Upper lobe of left lung (tissue), 6 donors: Measurements from ENCODE around the gene KCNG1. TPM values are rescaled to one million over a fixed set of nuclear protein-coding genes. Genes with fewer than 3 reads are reported as not detected.
A peak's percentile ranks its signal among the peaks of the same experiment; 100 is the strongest.

Experiments used
- ATAC-seq, 2 donors: fragments of 200-7000 bp; cut with Tn5 transposase; one replicate each; pipeline ENCODE4 v1.9.1; 2022; ENCODE audit warnings: mild to moderate bottlenecking in 2 of 2, moderate library complexity in 2 of 2; ENCODE audit not compliant: low FRiP score in 2 of 2
- DNase-seq, 2 donors: peaks; one replicate each; pipeline ENCODE4 v3.0.0-alpha.2; 2019 to 2020
- H3K27ac ChIP-seq, 4 donors: fragments of 200-600 bp; sonication (generic); one replicate each; pipeline ENCODE4 v1.5.1; 2016 to 2019
- H3K27me3 ChIP-seq, 4 donors: fragments of 200-600 bp; sonication (generic); one replicate each; pipeline ENCODE4 v1.5.1; 2017 to 2019
- H3K36me3 ChIP-seq, 4 donors: fragments of 200-600 bp; sonication (generic); one replicate each; pipeline ENCODE4 v1.5.1; 2016 to 2019
- H3K4me1 ChIP-seq, 4 donors: fragments of 200-600 bp; sonication (generic); one replicate each; pipeline ENCODE4 v1.5.1; 2018 to 2019
- H3K4me3 ChIP-seq, 4 donors: fragments of 200-600 bp; sonication (generic); one replicate each; pipeline ENCODE4 v1.5.1; 2017 to 2019; ENCODE audit warnings: mild to moderate bottlenecking in 2 of 4, moderate library complexity in 1 of 4
- H3K9me3 ChIP-seq, 4 donors: fragments of 200-600 bp; sonication (generic); one replicate each; pipeline ENCODE4 v1.5.1; 2018 to 2019
- EP300 ChIP-seq, 4 donors: sonication (generic); formaldehyde crosslinking; IDR thresholded peaks; one replicate each; pipeline ENCODE4 v1.5.1; 2017; ENCODE audit warnings: antibody characterized with exemption in 4 of 4, control low read depth in 2 of 4
- POLR2A ChIP-seq, 4 donors: fragments of 450-650 bp; IDR thresholded peaks; one replicate each; pipeline ENCODE4 v1.5.1; 2016 to 2017; ENCODE audit warnings: antibody characterized with exemption in 4 of 4, mild to moderate bottlenecking in 2 of 4
- POLR2AphosphoS5 ChIP-seq, 2 donors: sonication (generic); formaldehyde crosslinking; IDR thresholded peaks; one replicate each; pipeline ENCODE4 v1.5.1; 2017; ENCODE audit warnings: antibody characterized with exemption in 2 of 2
- WGBS, 2 donors: methylation state at CpG; one replicate each; pipeline ENCODE4 v1.1.5; 2017 to 2018; 5-methylcytosine and 5-hydroxymethylcytosine counted together
- total RNA-seq, 6 donors: library from RNA; depleted of rRNA in 4 of 6; stranded (reverse); fragments of >200 nt in 4 of 6; gene quantifications; one replicate each; pipeline versions ENCODE4 v1.1.0 to v1.2.1, GENCODE V29; 2016 to 2021
- TF ChIP-seq, protein P1 (sequence below), 6 experiments: fragments of 450-650 bp in 4 of 6; fragments of 200-600 bp in 2 of 6; sonication (generic) in 2 of 6; IDR thresholded peaks; one replicate each; pipeline ENCODE4 v1.5.1; 2016 to 2019; ENCODE audit warnings: antibody characterized with exemption in 6 of 6
- donor health status: DM: no; HTN: no; CAD: no; lungs with moderate emphysema.
- donor health status: DM: no; HTN: yes; CAD: no; lungs with severe emphysema.

Gene KCNG1
- total RNA-seq, 6 donors from 2014 or later = 0.17 to 0.37 (median 0.25) TPM; not detected in 2

DNA sequence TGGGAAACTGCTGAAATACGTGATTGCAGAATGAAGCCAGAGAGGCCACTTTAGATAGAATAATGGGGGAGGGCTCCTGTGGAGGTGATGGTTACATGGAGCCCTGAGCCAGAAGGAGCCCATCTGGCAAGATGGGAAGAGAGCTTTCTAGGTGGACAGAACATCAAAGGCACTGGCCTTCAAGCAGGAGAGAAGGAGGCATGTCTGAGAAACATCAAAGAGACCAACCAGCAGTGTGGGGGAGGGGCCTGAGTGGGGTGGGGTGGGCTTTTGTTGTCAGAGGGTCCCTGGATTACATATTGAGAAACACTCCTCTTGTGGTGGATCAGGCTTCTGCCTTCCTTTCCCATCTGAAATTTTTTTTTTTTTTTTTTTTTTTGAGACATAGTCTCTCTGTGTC lies 1.9 kb upstream of the KCNG1 start:
- H3K36me3 ChIP-seq = no peaks in the 10 kb centered on the region
- H3K4me1 ChIP-seq = peaks cover 8 to 17% (median 15%) of the 10 kb centered on the region in 4 donors
- no peak for ATAC-seq
- TF ChIP-seq EP300 (IDR thresholded peaks at IDR 0.05) (no peak), POLR2A (IDR thresholded peaks at IDR 0.05) (no peak), POLR2AphosphoS5 (IDR thresholded peaks at IDR 0.05) (no peak)
- TF ChIP-seq, protein P1, sequence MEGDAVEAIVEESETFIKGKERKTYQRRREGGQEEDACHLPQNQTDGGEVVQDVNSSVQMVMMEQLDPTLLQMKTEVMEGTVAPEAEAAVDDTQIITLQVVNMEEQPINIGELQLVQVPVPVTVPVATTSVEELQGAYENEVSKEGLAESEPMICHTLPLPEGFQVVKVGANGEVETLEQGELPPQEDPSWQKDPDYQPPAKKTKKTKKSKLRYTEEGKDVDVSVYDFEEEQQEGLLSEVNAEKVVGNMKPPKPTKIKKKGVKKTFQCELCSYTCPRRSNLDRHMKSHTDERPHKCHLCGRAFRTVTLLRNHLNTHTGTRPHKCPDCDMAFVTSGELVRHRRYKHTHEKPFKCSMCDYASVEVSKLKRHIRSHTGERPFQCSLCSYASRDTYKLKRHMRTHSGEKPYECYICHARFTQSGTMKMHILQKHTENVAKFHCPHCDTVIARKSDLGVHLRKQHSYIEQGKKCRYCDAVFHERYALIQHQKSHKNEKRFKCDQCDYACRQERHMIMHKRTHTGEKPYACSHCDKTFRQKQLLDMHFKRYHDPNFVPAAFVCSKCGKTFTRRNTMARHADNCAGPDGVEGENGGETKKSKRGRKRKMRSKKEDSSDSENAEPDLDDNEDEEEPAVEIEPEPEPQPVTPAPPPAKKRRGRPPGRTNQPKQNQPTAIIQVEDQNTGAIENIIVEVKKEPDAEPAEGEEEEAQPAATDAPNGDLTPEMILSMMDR (IDR thresholded peaks at IDR 0.05) = no peak
- WGBS, 2 donors = 22 to 56% methylated on average over 1 of the region's 1 CpG
- DNase-seq = no peak
- no peak overlapping the region for H3K27ac ChIP-seq
- peaks cover 0 to 24% (median 14%) of the 10 kb centered on the region in 4 donors for H3K27me3 ChIP-seq
- H3K9me3 ChIP-seq = no peaks in the 10 kb centered on the region
- H3K4me3 ChIP-seq = no peak overlapping the region

DNA sequence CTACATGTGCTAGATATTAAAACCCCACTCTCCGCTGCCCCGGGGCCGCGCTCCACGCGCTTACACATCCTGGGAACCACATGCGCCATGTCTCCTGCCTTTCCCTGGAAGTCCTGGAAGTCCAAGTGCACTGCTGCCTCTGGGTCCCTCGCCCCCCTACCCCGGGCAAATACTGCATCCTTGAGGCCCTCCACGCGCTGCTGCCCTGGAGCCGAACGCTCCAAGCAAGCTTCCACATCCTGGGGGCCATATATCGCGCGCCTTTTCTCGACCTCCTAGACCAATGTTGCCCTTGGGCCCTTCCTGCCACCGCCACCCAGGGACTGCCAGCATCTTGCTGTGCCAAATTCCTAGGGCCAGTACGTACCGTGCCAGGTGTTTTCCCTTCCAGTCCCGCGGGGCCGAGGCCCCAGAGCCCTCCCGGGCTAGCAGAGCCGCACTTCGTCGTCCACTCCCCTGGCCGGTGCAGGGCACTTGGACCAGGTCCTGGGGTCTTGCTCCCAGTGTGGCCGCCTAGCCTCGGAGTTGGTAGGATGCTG lies 779 bp upstream of the KCNG1 start:
- Histone ChIP-seq H3K36me3 (no peaks in the 10 kb centered on the region), H3K27me3 (peaks cover 0 to 24% (median 14%) of the 10 kb centered on the region in 4 donors), H3K27ac (no peak overlapping the region), H3K4me1 (peaks cover 8 to 17% (median 15%) of the 10 kb centered on the region in 4 donors), H3K4me3 (peak overlapping the region in 3 of 4 donors; percentile 38 to 50 (median 44)), H3K9me3 (no peaks in the 10 kb centered on the region)
- no peak for ATAC-seq
- TF ChIP-seq POLR2A (IDR thresholded peaks at IDR 0.05) = no peak
- TF ChIP-seq, protein P1 (IDR thresholded peaks at IDR 0.05) = no peak
- TF ChIP-seq EP300 (IDR thresholded peaks at IDR 0.05) = no peak
- TF ChIP-seq POLR2AphosphoS5 (IDR thresholded peaks at IDR 0.05) = no peak
- peak in 1 of 2 donors; percentile 83 for DNase-seq
- 24 to 25% methylated on average over 7 to 30 of the region's 30 CpGs for WGBS, 2 donors

DNA sequence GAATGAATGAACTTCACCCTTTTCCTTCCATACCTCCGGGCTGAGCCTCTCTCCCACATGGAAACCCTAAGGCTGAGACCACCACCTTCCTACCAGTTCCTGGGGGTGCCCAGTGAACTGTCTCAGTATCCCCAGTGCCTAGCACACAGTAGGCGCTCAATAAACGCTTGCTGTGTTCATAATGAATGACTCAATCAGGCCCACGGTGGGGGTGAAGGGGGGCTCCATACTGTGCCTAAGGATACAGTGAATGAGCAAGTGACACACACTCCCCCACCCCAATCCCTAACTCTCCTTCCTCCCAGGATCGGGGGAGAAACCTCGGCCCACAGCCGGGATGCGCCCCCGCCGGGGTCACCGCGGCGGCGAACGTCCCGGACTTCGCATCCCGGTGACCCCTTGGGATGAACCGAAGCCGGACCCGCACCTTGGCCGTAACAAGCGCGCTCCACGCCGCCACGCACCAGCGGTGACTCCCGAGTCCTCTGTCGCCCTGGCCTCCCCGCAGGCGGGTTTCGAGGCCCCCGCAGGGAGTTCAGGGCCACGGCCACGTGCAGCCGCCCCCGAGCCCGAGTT lies 592 bp downstream of the KCNG1 start:
- no peaks in the 10 kb centered on the region for H3K36me3 ChIP-seq
- 10 to 63% methylated on average over 1 to 29 of the region's 39 CpGs for WGBS, 2 donors
- peaks cover 0 to 24% (median 14%) of the 10 kb centered on the region in 4 donors for H3K27me3 ChIP-seq
- H3K9me3 ChIP-seq = no peaks in the 10 kb centered on the region
- H3K27ac ChIP-seq = no peak overlapping the region
- ATAC-seq (no peak), DNase-seq (no peak)
- peak overlapping the region in 3 of 4 donors; percentile 38 to 50 (median 44) for H3K4me3 ChIP-seq
- TF ChIP-seq, protein P1 (IDR thresholded peaks at IDR 0.05) = no peak
- no peak for TF ChIP-seq POLR2A (IDR thresholded peaks at IDR 0.05)
- no peak for TF ChIP-seq POLR2AphosphoS5 (IDR thresholded peaks at IDR 0.05)
- no peak for TF ChIP-seq EP300 (IDR thresholded peaks at IDR 0.05)
- H3K4me1 ChIP-seq = peaks cover 8 to 17% (median 15%) of the 10 kb centered on the region in 4 donors

DNA sequence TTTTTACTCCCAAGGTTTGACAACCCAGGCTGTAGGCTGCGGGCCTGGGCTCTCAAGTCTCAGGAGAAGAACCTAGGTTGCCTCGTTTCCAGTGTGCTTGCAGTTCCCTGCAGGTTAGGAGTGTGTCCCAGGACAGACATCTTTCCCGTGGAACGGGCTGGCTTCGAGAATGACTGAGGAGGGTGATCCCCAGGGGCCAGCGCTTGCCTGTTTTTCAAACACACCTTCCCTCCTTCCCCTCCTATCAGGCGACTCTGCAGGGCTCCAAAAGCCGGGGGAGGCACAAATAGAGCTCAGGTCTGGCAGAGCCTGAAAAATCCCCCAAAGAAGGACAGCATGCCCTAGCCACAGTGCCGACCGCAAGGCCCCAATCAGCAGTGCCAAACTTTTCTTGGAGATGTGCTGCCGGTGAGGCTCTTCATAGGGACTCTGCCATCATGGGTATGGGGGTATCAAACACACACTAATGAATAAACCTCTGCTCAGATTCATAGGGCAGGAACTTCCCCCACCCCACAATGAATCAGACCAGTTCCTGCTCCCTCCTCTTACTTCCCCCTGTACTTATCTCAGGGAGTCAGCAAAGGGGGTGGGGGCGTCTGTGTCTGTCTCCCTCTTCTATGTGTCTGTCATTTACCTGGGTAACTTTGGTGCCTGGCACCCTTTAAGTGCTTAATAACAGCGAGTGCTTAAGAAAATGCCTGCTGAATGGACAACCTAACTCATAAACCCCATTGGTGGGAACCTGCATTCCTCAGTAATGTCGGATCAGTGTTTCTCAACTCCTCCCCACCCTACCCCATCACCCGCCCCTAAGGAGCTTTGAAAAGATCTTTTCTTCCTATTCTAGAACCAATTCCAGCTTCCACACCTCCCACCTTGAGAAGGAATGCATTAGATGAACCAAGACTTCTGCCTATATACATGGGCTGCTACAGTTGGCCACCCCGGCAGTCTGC lies 1.6 kb downstream of the KCNG1 start:
- DNase-seq (no peak), ATAC-seq (no peak)
- 36 to 37% methylated on average over 14 to 16 of the region's 16 CpGs for WGBS, 2 donors
- Histone ChIP-seq H3K27me3 (peaks cover 0 to 24% (median 14%) of the 10 kb centered on the region in 4 donors), H3K9me3 (no peaks in the 10 kb centered on the region), H3K36me3 (no peaks in the 10 kb centered on the region), H3K4me1 (peaks cover 8 to 17% (median 15%) of the 10 kb centered on the region in 4 donors), H3K4me3 (no peak overlapping the region), H3K27ac (no peak overlapping the region)
- TF ChIP-seq POLR2A (IDR thresholded peaks at IDR 0.05) (no peak), POLR2AphosphoS5 (IDR thresholded peaks at IDR 0.05) (no peak), EP300 (IDR thresholded peaks at IDR 0.05) (no peak)
- TF ChIP-seq, protein P1 (IDR thresholded peaks at IDR 0.05) = no peak
